Suprapubic skin (tissue), 4 donors: ENCODE results near the gene PPP1R12B.

Experiments used
- EP300 ChIP-seq: sonication (generic); formaldehyde crosslinking; IDR thresholded peaks from one replicate; pipeline ENCODE4 v1.6.1; 2017; ENCODE audit warnings: antibody characterized with exemption
- POLR2A ChIP-seq, 2 donors: fragments of 450-650 bp; IDR thresholded peaks; one replicate each; pipeline ENCODE4 v1.6.1; 2017; ENCODE audit warnings: antibody characterized with exemption in 2 of 2, mild to moderate bottlenecking in 2 of 2, moderate library complexity in 2 of 2
- POLR2AphosphoS5 ChIP-seq, 3 donors: sonication (generic); formaldehyde crosslinking; IDR thresholded peaks; one replicate each; pipeline ENCODE4 v1.6.1; 2017; ENCODE audit warnings: antibody characterized with exemption in 3 of 3
- TF ChIP-seq, protein P1 (sequence below), 2 donors: fragments of 200-600 bp in 1 of 2; fragments of 450-650 bp in 1 of 2; sonication (generic) in 1 of 2; IDR thresholded peaks; one replicate each; pipeline ENCODE4 v1.5.1; 2016 to 2019; ENCODE audit warnings: antibody characterized with exemption in 2 of 2, mild to moderate bottlenecking in 1 of 2, moderate library complexity in 1 of 2

DNA sequence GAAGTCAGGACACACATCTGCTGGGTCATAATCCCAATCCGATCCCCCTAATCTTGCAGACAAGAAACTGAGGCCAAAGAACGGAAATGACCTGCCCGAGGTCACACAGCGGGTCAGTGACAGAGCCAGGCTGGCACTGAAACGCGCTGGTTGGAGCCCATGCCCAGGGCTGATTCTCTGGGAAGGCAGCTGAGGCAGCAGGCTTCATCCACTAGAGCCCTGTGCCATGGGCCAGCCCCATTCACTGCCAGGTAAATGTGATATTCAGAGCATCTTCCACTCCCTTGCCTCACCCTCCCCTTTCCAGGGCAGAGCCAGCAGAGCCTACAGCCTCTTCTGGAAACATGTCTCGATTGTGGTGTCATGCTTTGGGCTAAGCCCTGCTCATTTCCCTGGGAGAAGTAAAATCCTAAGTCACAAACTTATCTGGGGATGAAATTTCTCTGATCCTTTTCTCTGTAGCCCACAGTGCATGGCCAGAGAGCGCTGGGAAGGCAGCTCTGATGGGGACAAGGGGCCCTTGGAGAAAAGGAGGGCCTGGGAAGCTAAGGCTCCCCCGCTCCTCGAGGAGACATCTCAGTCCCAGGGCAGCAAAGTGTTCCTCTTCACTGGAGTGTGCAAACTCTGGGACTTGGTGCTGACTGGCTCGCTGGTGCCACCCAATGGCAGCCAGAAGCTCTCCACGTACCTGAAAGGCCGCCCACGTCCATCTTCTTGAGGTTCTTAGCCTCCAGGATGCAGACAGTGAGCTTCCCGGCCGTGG, 251.4 kb downstream of the PPP1R12B start:
- TF ChIP-seq POLR2A (IDR thresholded peaks at IDR 0.05) = no peak
- TF ChIP-seq, protein P1, sequence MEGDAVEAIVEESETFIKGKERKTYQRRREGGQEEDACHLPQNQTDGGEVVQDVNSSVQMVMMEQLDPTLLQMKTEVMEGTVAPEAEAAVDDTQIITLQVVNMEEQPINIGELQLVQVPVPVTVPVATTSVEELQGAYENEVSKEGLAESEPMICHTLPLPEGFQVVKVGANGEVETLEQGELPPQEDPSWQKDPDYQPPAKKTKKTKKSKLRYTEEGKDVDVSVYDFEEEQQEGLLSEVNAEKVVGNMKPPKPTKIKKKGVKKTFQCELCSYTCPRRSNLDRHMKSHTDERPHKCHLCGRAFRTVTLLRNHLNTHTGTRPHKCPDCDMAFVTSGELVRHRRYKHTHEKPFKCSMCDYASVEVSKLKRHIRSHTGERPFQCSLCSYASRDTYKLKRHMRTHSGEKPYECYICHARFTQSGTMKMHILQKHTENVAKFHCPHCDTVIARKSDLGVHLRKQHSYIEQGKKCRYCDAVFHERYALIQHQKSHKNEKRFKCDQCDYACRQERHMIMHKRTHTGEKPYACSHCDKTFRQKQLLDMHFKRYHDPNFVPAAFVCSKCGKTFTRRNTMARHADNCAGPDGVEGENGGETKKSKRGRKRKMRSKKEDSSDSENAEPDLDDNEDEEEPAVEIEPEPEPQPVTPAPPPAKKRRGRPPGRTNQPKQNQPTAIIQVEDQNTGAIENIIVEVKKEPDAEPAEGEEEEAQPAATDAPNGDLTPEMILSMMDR (IDR thresholded peaks at IDR 0.05) = peak; percentile 49 to 84
- TF ChIP-seq POLR2AphosphoS5 (IDR thresholded peaks at IDR 0.05) = no peak
- TF ChIP-seq EP300 = no peak
